HS-27A (cell line): ENCODE data around the gene TMEM245.

ENCODE experiments used
- DNase-seq: peaks from one replicate; pipeline ENCODE4 v3.0.0-alpha.2; 2012; ENCODE audit warnings: low read depth, missing footprints

TMEM245 gene

DNA sequence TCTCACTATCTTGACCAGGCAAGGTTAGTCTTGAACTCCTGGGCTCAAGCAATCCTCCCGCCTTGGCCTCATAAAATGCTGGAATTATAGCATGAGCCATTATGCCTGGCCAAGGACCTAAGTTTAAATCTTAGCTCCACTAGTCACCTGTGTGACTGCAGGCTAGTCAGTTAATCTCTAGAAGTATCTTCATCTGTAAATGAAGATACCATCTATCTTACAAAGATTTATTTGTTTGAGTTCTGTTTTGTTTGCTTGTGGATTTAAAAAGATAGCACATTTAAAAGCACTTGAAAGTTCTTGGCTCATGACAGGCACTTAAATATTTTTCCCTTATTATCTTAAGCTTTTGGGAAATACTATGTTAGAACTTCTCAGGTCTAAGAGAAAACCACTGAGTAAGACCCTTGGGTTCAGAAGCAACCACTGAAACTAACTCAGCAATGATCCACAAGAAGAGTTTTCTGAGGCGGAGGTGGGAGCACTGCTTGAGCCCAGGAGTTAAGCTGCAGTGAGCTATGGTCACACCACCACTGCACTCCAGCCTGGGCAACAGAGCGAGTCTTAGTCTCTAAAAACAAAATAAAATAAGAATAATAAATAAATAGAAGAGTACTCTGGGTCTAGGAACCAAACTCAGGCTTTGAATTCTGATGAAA is 19.1 kb downstream of the TMEM245 start:
- no peak for DNase-seq

DNA sequence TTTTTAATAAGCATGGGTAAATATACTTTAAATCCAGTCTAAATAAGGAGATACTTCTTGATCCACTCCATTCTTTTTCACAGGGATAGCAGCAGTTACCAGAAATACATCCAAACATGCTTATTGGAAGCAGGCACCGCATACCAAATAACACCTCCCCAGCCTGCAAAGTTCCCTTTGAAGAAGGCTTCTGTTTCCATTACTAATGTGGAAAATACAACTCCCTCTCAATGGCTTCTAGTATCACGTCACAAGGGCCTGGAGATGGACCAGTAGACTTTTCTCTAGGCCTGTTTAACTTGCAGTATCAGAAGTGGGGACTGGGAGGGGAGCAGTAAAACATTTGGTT is 20.8 kb downstream of the TMEM245 start:
- no peak for DNase-seq

DNA sequence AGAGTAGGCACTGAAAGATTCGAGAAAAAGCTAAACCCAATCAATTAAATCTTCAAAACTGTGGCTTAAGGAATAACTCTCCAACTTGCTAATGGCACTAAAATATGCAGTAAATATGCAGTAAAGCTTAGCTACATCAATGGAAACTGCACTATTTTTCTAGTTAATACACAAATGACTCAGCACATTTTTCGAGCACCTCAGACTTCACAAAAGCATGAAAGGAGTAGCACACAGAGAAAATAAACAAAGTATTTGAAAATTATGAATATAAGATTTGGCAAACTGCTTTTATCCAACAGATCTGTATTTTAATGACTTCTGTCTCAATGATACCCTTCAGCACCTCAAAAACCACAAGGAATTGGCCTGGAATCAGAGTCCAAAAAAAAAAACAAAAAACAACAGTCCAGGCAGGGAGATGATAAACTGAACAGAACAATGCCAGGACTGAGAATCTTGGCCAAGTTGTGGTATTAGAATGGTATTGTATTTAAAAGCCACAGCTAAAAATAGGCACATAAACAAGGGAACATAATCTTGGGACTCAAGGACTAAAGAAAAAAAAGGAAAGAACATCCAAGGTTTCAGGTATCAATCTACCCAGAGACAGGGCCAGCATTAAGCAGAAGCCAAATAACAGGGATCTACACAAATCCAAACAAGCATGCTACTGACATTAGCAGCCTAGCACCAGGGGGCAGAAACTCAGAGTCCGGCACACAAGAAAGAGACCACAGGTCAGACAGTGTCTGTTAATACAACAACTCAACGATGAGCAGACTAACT is 21.4 kb downstream of the TMEM245 start:
- DNase-seq: no peak

DNA sequence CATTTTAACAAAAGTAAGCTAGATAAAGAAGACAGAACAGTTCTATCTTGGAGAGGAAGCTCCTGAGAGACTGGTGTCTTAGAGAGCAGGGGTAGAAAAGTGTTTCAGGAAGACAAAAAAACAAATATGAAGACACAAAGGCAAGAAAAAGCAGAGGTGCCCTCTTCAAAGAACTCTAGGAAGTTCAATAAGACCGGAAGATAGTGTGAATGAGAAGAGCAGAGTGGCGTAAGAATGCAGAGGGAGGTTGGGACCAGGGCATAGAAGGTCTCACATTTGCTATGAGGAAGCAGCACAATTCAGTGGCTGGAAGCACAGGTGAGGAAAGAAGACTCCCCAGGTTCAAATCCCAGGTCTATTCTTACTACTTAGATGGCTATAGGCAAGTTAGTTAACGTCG is 22.6 kb downstream of the TMEM245 start:
- DNase-seq: no peak

DNA sequence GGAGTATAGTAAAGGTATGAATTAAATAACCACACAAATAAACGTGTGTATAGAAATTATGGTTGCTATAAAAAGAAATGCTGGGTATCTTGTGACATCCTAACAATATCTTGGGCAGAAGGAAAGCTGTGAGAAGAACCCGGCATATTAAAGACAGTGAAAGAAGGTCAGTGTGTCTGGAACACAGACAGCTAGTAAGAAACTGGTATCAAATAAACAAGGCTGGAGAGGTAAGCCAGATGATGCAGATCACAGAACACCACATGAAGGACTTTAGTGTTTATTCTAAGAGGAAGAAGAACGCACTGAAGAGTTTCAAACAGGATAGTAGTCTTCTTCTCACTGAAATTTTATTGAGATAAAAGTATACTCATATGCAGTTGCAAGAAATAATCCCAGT is 24.4 kb downstream of the TMEM245 start:
- no peak for DNase-seq

DNA sequence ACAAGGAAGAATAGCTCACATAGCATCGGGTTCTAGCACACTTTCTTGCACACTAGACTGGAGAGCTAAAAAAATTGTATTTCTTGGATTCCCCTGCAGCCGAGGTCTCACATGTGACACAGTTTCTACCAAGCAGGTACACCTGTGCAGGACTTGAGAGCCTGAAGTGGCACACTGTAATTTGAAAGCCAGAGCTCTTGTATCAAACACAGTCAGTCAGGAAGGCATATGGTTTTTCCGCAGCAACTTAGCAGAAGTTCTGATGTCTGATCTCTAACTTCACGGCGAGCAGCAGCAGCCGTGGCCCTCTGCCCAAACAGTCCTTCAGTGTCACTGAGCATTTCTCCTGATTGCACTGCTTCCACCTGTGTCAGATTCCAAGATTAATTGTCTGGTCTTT is 25.5 kb downstream of the TMEM245 start:
- no peak for DNase-seq

DNA sequence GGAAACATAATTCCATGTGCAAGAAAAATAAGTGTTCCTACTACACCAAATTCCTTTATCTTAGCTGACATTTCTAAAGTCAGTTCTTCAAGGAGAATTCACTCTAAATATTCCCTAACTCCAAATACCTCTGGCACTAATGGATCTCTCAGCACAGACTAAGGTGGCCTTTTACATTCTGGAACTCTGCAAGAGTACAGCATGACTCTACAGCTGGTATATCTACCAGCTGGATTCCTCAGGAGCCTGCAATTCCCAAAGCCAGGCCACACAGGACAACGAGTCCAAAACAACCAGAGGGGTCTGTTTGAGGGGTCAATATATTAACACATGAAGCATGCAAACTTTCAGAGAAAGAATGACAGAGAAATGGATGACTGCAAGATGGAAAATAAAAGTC is 27.2 kb downstream of the TMEM245 start:
- DNase-seq: no peak

DNA sequence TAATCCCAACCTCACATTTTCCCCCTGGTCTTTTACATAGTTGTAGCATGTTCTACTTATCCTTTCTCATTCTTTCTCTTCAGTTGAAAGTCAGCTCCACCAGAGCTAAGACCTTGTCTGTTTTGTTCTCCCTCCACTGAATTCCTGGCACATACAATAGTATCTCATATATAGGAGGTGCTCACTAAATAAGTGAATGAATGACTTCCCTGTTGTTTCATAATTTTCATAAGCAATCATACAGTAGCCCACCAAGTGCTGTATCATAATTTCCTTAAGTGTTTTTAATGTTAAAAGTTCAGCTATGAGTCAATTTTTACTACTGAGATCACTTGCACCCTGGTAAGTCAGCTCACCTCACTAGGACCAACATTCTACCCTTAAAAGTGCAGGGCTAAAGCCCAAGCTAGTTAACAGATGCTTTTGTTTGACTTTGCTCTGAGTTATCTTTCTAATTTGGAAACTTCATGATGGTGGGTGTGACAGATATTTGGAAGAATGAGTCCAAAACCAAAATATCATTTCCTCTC is 27.6 kb downstream of the TMEM245 start:
- no peak for DNase-seq

DNA sequence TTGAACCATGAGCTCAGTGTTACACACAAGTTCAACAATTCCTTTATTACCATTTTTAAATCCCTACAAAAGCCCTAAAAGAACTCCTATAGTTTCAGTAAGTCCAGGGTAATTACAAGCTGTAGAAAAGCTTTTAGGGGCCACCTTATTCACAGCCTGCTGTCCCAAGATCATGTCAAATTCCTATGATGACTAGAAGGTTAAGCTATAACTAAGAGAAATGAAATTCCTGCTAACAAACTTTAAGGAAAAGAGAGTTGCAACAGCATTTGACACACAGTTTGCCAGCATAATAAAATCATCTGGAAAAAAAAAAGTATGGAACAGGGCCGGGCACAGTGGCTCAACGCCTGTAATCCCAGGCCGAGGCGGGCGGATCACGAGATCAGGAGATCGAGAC is 31.5 kb downstream of the TMEM245 start:
- no peak for DNase-seq

DNA sequence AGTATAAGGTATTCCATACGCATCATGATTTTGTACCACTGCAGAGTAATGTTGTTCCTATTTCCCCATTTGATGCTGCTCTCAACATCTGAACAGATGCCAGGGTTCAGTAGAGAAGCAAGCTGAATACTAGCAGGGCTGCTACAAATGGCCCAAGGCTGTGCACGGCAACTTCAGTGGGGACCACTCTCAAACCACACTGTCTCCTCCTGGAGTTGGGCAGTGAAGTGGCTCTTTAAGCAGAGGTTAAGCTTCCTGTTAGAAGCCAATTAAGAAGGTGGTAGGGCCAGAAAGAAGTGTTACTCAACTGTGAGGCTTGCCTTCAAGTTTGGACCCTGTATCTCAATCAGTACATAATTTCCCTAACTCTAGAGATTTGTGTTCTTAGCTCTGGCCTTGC is 32.0 kb downstream of the TMEM245 start:
- DNase-seq: no peak

DNA sequence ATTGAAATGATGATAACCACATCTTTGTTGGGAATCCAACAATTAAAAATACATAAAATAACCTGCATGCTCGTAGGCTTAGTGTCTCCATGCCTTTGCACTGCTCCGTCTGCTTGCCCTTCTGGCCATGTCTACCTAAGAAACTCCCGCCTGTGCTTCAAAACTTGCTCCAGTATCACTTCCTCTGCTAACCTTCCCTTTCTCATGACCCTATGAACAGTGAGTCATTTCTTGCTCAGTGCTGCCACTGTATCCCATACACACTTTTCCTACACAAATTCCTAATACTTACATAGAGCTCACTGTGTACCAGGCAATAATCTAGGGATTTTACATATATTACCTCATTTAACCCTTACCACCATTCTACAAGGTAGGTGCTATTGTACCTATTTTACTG is 33.5 kb downstream of the TMEM245 start:
- DNase-seq: no peak

DNA sequence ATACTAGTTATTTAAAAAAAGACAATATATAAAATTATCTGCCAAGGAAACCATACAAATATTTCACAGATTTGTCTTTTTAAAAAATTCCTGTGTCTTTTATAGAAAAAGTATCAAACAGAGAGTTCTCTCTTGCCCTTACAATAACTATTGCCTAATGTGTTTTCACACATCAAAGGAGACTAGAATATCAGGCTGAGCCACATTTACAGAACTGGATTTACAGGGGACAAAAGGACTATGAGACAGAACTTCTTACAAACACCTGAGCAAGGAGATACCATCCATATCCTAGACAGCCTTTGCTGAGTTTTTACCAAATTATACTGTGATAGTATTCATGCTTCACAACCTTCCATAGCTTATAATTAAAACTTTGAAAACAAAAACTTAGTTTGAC is 34.2 kb downstream of the TMEM245 start:
- DNase-seq: no peak

DNA sequence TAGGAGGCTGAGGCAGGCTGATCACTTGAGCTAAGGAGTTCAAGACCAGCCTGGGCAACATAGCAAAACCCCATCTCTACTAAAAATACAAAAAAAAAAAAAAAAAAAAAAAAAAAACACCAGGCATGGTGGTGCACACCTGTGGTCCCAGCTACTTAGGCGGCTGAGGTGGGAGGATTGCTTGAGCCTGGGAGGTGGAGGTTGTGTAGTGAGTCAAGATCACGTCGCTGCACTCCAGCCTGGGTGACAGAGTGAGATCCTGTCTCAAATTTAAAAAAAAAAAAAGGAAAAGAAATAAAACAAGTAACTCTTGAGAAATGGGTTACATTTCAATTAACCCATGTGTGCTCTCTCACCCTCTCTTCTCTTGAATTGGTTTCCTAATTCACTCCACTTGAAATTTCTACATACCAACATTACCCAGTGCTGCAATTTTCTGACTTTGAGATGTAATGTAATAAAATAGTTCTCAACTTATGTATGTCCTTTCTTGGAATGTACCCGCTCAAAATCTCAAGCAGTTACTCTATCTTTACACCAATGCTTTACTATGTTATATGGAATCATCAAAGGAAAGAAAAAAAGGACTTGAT is 35.8 kb downstream of the TMEM245 start:
- DNase-seq: no peak

DNA sequence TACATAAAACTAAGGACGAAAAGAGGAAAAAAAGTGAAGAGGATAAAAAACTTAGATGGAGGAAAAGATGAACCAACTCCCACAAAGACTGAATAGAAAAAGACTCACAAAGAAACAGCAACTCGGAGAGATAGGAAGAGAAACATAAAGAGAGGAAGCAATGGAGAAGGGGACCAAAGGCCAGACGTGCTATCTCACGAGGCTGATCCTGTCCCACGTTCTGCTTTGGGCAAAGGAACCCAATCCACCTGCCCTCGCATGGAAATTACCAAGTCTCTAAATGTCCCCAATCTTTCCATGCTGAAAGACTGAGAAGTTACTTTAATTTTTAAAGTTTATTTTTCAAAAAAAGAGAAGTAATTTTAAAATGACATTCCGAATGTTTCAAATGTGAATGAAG is 36.6 kb downstream of the TMEM245 start:
- no peak for DNase-seq

DNA sequence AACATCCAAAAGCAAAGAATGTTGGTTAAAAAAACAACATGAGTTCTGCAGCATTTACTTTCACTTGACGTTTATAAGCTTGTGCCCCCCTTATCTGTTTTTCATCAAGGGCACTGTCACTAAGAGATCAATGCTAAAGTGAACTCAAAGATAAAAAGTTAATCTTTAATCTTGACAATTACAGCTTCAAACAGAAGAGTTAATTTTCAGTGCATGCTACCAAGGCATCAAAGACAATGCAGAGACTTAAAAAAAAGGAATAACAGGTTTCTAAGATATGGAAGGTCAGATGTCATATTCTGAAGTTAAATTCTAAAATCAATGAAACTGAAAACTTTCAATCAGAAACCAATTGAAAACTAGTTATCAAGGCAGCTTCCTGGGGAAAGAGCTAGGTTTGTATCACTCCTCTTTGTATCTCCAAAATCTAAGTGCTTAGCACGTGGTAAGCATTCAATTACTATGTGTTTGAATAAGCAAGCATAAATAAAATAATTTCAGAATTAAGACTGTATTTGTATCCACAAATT is 37.6 kb downstream of the TMEM245 start:
- DNase-seq: no peak

DNA sequence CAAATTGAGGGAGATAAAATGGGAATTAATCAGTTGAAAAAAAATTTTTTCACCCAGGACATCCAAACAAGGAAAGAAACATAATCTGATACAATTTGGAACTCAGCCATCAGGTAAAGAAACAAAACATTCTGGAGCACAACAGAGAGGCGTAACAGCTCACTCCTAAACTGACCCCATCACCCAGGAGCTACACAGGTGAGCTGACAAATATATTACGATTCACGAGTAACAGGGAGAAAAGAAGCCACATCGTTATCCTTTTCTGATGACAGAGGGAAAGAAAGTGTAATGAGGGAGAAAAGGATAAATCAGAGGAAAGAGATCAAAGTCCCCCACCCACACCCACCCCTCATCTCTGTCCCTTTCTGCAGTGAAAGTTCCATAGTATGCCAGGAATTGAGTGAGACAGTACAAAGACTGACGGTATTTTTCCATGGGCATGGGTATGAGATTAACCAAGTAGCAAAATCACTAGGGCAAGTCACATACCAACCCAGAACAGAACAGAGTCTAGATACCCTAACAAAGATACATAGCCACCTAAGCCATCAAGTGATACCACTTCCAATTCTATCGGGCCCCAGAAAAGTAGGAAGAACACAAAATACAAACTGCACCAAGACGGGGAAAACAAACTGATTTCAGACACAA is 45.4 kb downstream of the TMEM245 start:
- DNase-seq: no peak

DNA sequence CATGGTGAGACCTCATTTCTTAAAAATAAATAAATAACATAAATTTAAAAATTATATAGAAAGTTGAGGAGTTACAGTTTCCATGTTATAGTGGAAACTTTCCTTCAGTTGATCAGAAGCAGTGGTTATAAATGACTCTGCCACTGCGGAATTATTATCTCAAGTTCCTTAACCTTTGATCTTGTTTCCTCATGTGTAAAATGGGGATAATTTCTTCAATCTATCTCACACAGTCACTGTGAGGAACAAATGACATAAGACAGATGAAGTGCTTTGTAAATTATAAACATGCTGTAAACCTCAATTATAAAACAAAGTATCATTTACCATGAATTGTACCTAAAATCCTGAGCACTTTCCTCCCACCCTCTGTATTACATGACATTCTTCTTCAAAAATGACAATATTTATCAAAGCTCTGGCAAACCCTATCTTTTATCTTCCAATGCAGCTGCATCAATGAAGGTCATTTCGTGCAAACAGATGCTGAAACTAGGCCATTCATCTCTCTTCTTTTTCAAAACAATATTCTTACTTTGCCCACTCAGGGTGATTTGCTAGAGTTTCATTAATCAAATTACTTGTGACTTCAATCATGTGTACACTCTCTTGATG is 46.8 kb downstream of the TMEM245 start:
- no peak for DNase-seq

DNA sequence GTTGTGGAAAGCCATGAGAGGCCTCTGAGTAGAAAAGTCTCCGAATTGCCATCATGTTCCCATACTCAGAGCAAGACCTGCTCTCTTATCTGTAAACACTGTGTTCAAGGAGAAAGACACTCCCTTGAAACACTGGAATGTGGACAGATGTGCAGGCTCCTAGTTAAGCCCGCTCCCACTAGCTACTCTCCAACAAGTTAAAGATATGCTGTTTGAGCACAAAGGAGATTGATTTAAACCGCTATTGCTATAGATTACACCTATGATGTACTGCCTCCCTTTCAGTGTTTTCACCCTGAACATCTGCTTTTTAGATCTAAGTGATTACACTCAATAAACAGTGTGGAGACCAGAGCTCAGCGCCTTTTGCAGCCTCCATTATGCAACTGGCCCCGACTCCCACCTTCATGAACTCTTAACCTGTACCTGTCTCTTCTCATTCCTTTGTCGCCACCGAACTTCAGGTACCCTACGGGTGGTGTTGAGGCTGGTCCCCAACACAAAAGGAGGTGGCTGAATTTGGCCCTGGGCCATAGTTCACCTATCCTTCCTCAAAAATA is 47.5 kb downstream of the TMEM245 start:
- DNase-seq: no peak

DNA sequence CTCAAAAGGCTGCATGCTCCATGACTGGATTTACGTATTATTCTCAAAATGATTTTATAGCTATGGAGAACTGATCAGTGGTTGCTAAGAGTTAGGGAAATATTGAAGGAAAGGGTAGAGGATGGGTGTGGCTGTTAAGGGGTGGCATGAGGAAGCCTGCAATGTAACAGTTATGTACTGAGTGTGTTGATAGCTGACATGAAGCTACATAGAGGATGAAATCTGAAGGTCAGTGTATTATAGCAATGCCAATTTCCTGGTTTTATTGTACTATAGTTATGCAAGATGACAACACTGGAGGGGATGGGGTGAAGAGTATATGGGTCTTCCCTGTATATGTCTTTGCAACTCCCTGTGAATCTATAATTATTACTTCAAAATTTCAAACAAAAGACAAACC is 51.0 kb downstream of the TMEM245 start:
- DNase-seq: no peak

DNA sequence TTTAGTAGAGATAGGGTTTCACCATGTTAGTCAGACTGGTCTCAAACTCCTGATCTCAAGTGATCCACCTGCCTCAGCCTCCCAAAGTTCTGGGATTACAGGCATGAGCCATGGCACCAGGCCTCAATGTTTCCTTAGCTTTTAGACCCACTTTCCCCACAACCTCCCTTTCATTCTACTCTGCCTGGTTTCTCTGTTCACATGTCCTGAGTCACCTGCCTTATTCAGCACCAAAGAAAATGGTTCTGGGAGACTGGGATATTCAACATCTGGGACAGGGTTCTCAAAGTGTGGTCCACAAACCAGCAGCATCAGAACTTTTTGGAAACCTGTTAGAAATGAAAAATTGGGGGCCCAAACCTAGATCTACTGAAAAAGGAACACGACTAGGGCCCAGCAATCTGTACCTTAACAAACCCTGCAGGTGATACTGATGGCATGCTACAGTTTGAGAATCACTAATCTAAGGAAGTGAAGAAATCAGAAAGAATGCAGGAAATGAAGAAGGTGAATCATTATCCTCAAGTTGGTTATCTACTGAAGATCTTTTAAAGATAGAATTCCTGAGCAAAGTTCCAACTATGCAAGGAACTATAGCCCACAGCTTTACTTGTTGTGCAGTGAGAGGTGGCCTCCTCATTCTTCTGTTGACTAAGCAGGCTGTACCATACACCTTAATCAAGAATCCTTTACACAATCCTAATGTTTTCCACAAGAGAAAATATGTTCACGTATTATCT is 54.6 kb downstream of the TMEM245 start:
- DNase-seq: peak; percentile 20

DNA sequence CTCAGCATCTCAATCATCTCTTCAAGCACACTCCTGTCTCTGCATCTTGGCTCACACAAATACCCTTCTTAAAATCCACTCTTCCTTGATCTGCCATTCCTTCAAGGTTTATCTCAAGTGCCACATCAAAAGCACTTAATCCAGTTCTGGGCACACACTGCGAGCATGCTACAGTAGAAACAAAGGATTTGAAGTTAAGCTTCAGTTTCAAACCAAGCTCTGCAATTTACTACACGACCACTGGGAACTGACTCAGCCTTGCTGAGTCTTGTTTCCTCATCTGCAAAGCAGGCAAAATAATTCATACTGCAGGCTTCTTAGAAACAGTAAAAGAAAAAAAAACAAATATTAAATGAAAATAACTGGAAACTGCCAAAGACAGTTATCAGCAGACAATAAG is 56.0 kb downstream of the TMEM245 start:
- DNase-seq: no peak
